SK-N-SH (cell line): ENCODE measurements around the gene AGAP2. TPM values are rescaled to one million over a fixed set of nuclear protein-coding genes. Genes with fewer than 3 reads are reported as not detected.
A peak's percentile ranks its signal among the peaks of the same experiment; 100 is the strongest.

ENCODE experiments used
- CTCF ChIA-PET: fragments of 300-600, 350-600 bp; formaldehyde crosslinking; extraction: SDS; loops from one replicate; lab custom pipeline; 2021; lab: Yijun Ruan, JAX
- POLR2A ChIA-PET: fragments of 350-600 bp; sonication (Branson Sonifier 250); formaldehyde crosslinking; extraction: SDS; loops from one replicate; lab custom pipeline; 2020; ENCODE audit warnings: antibody characterized with exemption, inconsistent platforms; lab: Yijun Ruan, JAX
- DNase-seq: peaks from one replicate; pipeline ENCODE4 v3.0.0; 2012
- H2AFZ ChIP-seq: fragments of 200-600 bp; sonication (generic); 2 replicates; pipeline ENCODE4 v1.8.1; 2016; ENCODE audit warnings: antibody characterized with exemption, mild to moderate bottlenecking, low read depth
- H3F3A ChIP-seq: fragments of 200-600 bp; sonication (generic); replicated peaks from 2 replicates; pipeline ENCODE3; 2016; ENCODE audit warnings: antibody characterized with exemption, mild to moderate bottlenecking; ENCODE audit not compliant: insufficient read depth
- H3K27ac ChIP-seq, 2 experiments: fragments of 200-500 bp in 1 of 2; fragments of 200-600 bp in 1 of 2; sonication (Bioruptor generic) in 1 of 2; sonication (generic), shearing (Covaris generic) in 1 of 2; 2 replicates each; pipeline versions ENCODE4 v1.5.1 to v1.6.1; 2014 to 2016; ENCODE audit warnings: low read depth in 2 of 2, inconsistent platforms in 1 of 2, low read length in 1 of 2, mild to moderate bottlenecking in 1 of 2, mixed read lengths in 1 of 2
- H3K27me3 ChIP-seq: fragments of 200-600 bp; sonication (generic), shearing (Covaris generic); 2 replicates; pipeline ENCODE4 v1.6.1; 2016; ENCODE audit warnings: mixed run types; ENCODE audit not compliant: insufficient read depth
- H3K36me3 ChIP-seq, 2 experiments: fragments of 200-500 bp in 1 of 2; fragments of 200-600 bp in 1 of 2; sonication (Bioruptor generic) in 1 of 2; sonication (generic) in 1 of 2; replicated peaks in 1 of 2; 2 replicates each; pipeline versions ENCODE3 to v1.5.1; 2014 to 2016; ENCODE audit warnings: low read length in 1 of 2, mild to moderate bottlenecking in 1 of 2; ENCODE audit not compliant: insufficient read depth in 2 of 2, control insufficient read depth in 1 of 2
- H3K4me1 ChIP-seq, 2 experiments: fragments of 200-500 bp in 1 of 2; fragments of 200-600 bp in 1 of 2; sonication (Bioruptor generic) in 1 of 2; sonication (generic), shearing (Covaris generic) in 1 of 2; 2 replicates each; pipeline versions ENCODE4 v1.5.1 to v1.6.1; 2014 to 2016; ENCODE audit warnings: low read depth in 1 of 2, low read length in 1 of 2, mixed run types in 1 of 2; ENCODE audit not compliant: insufficient read depth in 2 of 2, control insufficient read depth in 1 of 2
- H3K4me2 ChIP-seq: fragments of 200-600 bp; sonication (generic), shearing (Covaris generic); 2 replicates; pipeline ENCODE4 v1.6.1; 2017; ENCODE audit warnings: mixed run types
- H3K4me3 ChIP-seq, 2 experiments: fragments of 200-500 bp in 1 of 2; fragments of 200-600 bp in 1 of 2; sonication (Bioruptor generic) in 1 of 2; sonication (generic), shearing (Covaris generic) in 1 of 2; 2 replicates each; pipeline versions ENCODE4 v1.5.1 to v1.8.1; 2014 to 2016; ENCODE audit warnings: low read depth in 2 of 2, inconsistent platforms in 1 of 2, low read length in 1 of 2, mild to moderate bottlenecking in 1 of 2, mixed read lengths in 1 of 2, moderate library complexity in 1 of 2
- H3K79me2 ChIP-seq: fragments of 200-600 bp; sonication (generic); 2 replicates; pipeline ENCODE4 v1.8.1; 2017; ENCODE audit warnings: mild to moderate bottlenecking; ENCODE audit not compliant: insufficient read depth
- H3K9ac ChIP-seq: fragments of 200-600 bp; sonication (generic); 2 replicates; pipeline ENCODE4 v1.6.1; 2017; ENCODE audit warnings: mixed run types
- H3K9me2 ChIP-seq: fragments of 200-600 bp; sonication (generic); 2 replicates; pipeline ENCODE4 v1.6.1; 2017; ENCODE audit warnings: mixed run types
- H3K9me3 ChIP-seq: fragments of 200-600 bp; sonication (generic); 2 replicates; pipeline ENCODE4 v1.6.1; 2017; ENCODE audit warnings: mixed run types, mild to moderate bottlenecking, moderate library complexity
- H4K20me1 ChIP-seq: fragments of 200-600 bp; sonication (generic); 2 replicates; pipeline ENCODE4 v1.6.1; 2017; ENCODE audit warnings: mild to moderate bottlenecking, mixed run types; ENCODE audit not compliant: insufficient read depth
- CTCF ChIP-seq: fragments of 200-600 bp; sonication (generic); IDR thresholded peaks from 2 replicates; pipeline ENCODE4 v1.6.1; 2017; ENCODE audit warnings: antibody characterized with exemption, mild to moderate bottlenecking, moderate library complexity
- ELF1 ChIP-seq: IDR thresholded peaks from 2 replicates; pipeline ENCODE4 v1.4.0; 2012
- NFIC ChIP-seq: IDR thresholded peaks from 2 replicates; pipeline ENCODE4 v1.4.0; 2012; ENCODE audit warnings: borderline replicate concordance
- NRF1 ChIP-seq: IDR thresholded peaks from 2 replicates; pipeline ENCODE4 v1.6.1; 2012; ENCODE audit warnings: low read depth, mild to moderate bottlenecking, low read length
- RXRA ChIP-seq: IDR thresholded peaks from 2 replicates; pipeline ENCODE4 v1.4.0; 2012; ENCODE audit warnings: low read depth, mild to moderate bottlenecking, borderline replicate concordance
- TEAD4 ChIP-seq: IDR thresholded peaks from 2 replicates; pipeline ENCODE4 v1.4.0; 2012; ENCODE audit warnings: mild to moderate bottlenecking, borderline replicate concordance; ENCODE audit not compliant: insufficient read depth
- USF1 ChIP-seq: IDR thresholded peaks from 2 replicates; pipeline ENCODE4 v1.4.0; 2012; ENCODE audit warnings: low read depth, borderline replicate concordance
- WGBS: methylation state at CpG from one replicate; pipeline ENCODE4 v1.1.6; 2017; ENCODE audit warnings: low lambda C conversion rate; 5-methylcytosine and 5-hydroxymethylcytosine counted together
- polyA plus RNA-seq, 3 experiments: library from polyadenylated mRNA; depleted of rRNA; stranded (reverse); fragments of >200 nt; gene quantifications; 2 replicates each; pipeline ENCODE4 v1.2.3, GENCODE V29; 2012

Gene AGAP2
- polyA plus RNA-seq, 1 of the 3 experiments (the other 2 are of a cell fraction) = 5.2 TPM

- H3K9me3 ChIP-seq = no peaks in the 10 kb centered on the region
- H3K27me3 ChIP-seq = no peaks in the 10 kb centered on the region; the same call in 1 of the 2 replicates
- H3F3A ChIP-seq = peaks cover 3% of the 10 kb centered on the region
- CTCF ChIA-PET = interaction anchor here (0.9 to 1.3 kb wide), 4 partner anchors 9 to 551 kb away, joined by 3 to 5 read pairs (median 4); partner anchors contain the start of gene MARCHF9
- H2AFZ ChIP-seq = no peak overlapping the region; the same call in 1 of the 2 replicates
- H3K4me3 ChIP-seq = peak overlapping the region in 1 of 2 experiments; percentile 34; a peak in 2 of 4 replicates
- H3K27ac ChIP-seq = no peak overlapping the region
- H4K20me1 ChIP-seq = no peaks in the 10 kb centered on the region
- POLR2A ChIA-PET = interaction anchor here (1.4 kb wide), 1 partner anchor 20 kb away, joined by 5 read pairs; the partner anchor contains the start of gene TSPAN31
- H3K36me3 ChIP-seq = peaks cover 5 to 19% of the 10 kb centered on the region in 2 experiments
- 8% methylated on average over 22 of the region's 60 CpGs for WGBS
- peak; percentile 81 for DNase-seq
- no peak overlapping the region for H3K9ac ChIP-seq
- 0 out of 2 replicates have a peak, but pooled peaks cover 1% of the 10 kb centered on the region for H3K79me2 ChIP-seq
- peaks cover 0 to 24% of the 10 kb centered on the region in 2 experiments; a peak in 1 of 4 replicates for H3K4me1 ChIP-seq
- peak overlapping the region; percentile 55; the same call in 1 of the 2 replicates for H3K4me2 ChIP-seq
- H3K9me2 ChIP-seq = no peaks in the 10 kb centered on the region
- TF ChIP-seq USF1 (no peak), CTCF (peak; percentile 41)
Observed at GRCh38 chr12:57765003-57765697, 26.6 kb upstream of the AGAP2 start.

- Histone ChIP-seq H3K79me2 (no peaks in the 10 kb centered on the region), H3K36me3 (peaks cover 5 to 16% of the 10 kb centered on the region in 2 experiments), H3K27me3 (no peaks in the 10 kb centered on the region; the same call in 1 of the 2 replicates), H3K4me1 (peaks cover 0 to 24% of the 10 kb centered on the region in 2 experiments; a peak in 1 of 4 replicates), H3K27ac (no peak overlapping the region), H3K4me2 (0 out of 2 replicates have a peak overlapping the region, but pooled peaks have one; percentile 55), H3K9me3 (no peaks in the 10 kb centered on the region), H3K9ac (no peak overlapping the region), H3F3A (peaks cover 4% of the 10 kb centered on the region), H3K9me2 (no peaks in the 10 kb centered on the region), H3K4me3 (peak overlapping the region in 1 of 2 experiments; percentile 34; a peak in 2 of 4 replicates), H4K20me1 (peaks cover 4% of the 10 kb centered on the region), H2AFZ (no peak overlapping the region)
- 48% methylated on average over 12 of the region's 17 CpGs for WGBS
- ChIA-PET POLR2A (no interaction called here), CTCF (interaction anchor here (0.9 to 1.3 kb wide), 5 partner anchors 8 to 551 kb away, joined by 3 to 5 read pairs (median 3); partner anchors contain the start of gene MARCHF9)
- TF ChIP-seq TEAD4 = no peak
- TF ChIP-seq RXRA = no peak
- no peak for TF ChIP-seq NFIC
- no peak for TF ChIP-seq NRF1
- no peak for TF ChIP-seq ELF1
- no peak for DNase-seq
Observed at GRCh38 chr12:57764662-57765002, 26.1 kb upstream of the AGAP2 start.
